GM10248 (cell line): ENCODE measurements around the gene VMAC.
A peak's percentile ranks its signal among the peaks of the same experiment; 100 is the strongest.

Source experiments
- CTCF ChIA-PET: fragments of 300-600 bp; sonication (Branson Sonifier 250); formaldehyde crosslinking; extraction: SDS; loops from one replicate; lab custom pipeline; 2021; ENCODE audit warnings: antibody characterized with exemption; lab: Yijun Ruan, JAX
- POLR2A ChIA-PET: fragments of 350-650 bp; sonication (Branson Sonifier 250); formaldehyde crosslinking; extraction: SDS; loops from one replicate; lab custom pipeline; 2020; ENCODE audit warnings: antibody characterized with exemption; lab: Yijun Ruan, JAX
- DNase-seq: peaks from one replicate; pipeline ENCODE4 v3.0.0; 2012; ENCODE audit errors: extremely low spot score
- TF ChIP-seq, protein P1 (sequence below): IDR thresholded peaks from 2 replicates; pipeline ENCODE4 v1.5.1; 2012; ENCODE audit warnings: mild to moderate bottlenecking, low read depth; ENCODE audit errors: extremely low read depth, missing control alignments, control extremely low read depth

VMAC gene

DNA sequence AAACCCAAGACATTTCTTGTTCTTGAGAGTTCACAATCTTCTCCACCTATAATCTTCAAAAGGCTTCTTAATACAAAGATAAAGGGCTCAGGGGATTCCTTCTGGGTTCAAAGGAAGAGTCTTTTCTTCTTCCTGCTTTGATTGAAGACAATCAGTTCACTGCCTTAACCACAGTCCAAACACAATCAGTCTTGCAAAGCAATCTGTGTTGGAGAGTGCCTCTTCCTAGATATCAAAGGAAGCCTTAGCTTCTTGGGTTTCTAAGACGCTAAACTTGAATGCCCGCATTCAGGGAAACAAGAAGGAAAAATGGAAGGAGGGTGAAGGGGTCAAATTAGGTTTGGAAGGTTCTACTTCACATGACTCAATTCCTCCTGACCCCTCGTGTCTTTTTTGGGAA is 46.1 kb downstream of the VMAC start:
- DNase-seq = no peak
- TF ChIP-seq, protein P1, sequence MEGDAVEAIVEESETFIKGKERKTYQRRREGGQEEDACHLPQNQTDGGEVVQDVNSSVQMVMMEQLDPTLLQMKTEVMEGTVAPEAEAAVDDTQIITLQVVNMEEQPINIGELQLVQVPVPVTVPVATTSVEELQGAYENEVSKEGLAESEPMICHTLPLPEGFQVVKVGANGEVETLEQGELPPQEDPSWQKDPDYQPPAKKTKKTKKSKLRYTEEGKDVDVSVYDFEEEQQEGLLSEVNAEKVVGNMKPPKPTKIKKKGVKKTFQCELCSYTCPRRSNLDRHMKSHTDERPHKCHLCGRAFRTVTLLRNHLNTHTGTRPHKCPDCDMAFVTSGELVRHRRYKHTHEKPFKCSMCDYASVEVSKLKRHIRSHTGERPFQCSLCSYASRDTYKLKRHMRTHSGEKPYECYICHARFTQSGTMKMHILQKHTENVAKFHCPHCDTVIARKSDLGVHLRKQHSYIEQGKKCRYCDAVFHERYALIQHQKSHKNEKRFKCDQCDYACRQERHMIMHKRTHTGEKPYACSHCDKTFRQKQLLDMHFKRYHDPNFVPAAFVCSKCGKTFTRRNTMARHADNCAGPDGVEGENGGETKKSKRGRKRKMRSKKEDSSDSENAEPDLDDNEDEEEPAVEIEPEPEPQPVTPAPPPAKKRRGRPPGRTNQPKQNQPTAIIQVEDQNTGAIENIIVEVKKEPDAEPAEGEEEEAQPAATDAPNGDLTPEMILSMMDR = no peak
- ChIA-PET CTCF (interaction anchor here (1.7 to 12.0 kb wide), 3 partner anchors 10 to 147 kb away, joined by 5 to 88 read pairs (median 8); partner anchors contain the start of gene NRTN), POLR2A (no interaction called here)

DNA sequence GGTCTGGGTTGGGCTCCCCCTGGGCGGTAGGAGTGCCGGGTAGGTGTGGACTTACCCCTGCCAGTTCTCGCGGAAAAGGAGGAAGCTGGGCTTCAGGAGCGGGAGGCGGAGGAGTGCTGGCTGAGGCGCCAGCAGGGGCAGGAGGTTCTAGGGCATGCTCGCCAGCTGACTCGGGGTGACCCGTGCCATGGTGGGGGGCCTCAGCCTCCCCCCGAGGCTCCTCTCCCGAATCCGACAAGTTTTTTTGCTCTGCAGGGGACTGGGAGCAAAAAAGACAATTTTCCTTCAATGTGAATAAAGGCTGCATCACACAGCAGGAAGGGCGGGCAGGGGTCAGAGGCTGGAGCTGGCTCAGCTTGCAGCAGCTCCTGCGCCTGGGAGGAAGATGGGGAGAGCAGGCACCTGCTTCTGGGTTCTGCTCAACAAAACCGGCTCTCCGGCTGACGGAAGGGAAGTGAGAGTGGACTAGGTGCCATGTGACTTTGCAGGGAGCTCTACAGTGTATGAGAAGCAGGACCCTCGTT is 46.7 kb downstream of the VMAC start:
- ChIA-PET CTCF (interaction anchor here (0.8 to 12.0 kb wide), 5 partner anchors 11 to 147 kb away, joined by 3 to 88 read pairs (median 5); partner anchors contain the start of gene NRTN), POLR2A (no interaction called here)
- TF ChIP-seq, protein P1 = no peak
- DNase-seq = peak; percentile 64

DNA sequence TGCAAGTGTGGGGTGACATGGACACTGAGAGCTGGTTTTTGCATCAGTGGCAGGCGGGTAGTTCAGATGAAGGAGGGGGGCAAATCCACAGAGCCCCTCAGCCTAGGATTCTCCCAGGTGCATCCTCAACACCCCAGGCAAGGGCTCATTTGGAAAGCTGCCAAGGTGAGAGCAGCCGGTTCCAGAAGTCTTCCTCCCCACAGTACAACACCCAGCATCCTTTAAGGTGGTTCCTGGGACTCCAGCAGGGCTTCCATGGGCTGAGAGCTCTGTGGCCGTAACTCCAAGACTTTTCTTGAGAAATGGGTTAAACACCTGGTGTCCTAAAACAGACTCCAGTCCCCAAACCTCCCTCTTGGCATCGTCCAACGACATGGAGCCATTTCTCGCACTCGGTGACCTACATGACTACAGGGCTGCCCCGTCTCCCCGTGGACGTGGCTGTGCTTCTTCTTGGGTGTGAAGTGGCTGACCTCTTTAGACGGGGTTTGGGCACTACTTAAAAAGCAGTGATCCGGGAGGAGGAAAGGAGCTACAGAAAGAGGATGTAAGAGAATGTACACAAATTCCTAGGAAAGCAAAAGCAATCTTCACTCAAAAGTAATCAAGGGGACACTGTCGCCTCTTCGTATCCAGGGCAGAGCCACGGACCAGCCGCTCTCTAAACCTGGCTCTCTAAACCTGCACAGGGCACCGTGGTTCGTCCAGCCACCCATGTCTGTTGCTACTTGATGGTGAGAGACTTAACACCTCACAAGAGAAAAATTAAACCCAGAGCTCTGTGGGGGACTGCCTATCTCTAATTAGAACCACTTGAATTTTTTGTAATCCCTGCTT is 47.7 kb downstream of the VMAC start:
- TF ChIP-seq, protein P1 = no peak
- ChIA-PET POLR2A (no interaction called here), CTCF (interaction anchor here (0.8 to 12.0 kb wide), 8 partner anchors 8 to 148 kb away, joined by 3 to 88 read pairs (median 5); partner anchors contain the start of gene NRTN)
- DNase-seq = no peak

DNA sequence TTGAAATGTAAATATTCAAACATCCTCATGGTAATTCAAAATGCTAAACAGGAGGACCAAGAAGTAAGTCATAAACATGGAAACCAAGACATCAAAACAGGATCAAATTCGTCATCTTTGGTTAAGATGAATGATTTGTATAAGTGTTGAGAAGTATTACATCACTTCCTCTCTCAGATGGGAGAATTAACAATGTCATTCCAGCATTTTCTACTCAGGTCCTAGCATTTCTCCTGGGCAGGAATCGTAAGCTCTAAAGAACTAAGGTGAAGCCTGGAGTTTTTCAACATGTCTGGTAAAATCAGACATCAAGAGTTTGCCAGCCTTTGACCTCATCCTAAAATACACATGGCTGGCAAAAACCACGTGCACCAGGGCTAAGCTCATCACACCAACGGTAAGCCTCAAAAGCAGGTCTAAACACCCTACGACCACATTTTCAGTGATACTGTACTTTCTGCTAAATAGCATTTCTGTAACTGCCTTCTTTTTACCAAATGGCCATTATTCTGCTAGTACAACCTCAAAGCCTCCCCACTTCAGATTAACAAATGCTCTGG is 48.4 kb downstream of the VMAC start:
- ChIA-PET POLR2A (no interaction called here), CTCF (interaction anchor here (1.0 to 12.0 kb wide), 5 partner anchors 9 to 69 kb away, joined by 3 to 88 read pairs (median 5); no protein-coding TSS in a partner anchor)
- TF ChIP-seq, protein P1 = no peak
- no peak for DNase-seq

DNA sequence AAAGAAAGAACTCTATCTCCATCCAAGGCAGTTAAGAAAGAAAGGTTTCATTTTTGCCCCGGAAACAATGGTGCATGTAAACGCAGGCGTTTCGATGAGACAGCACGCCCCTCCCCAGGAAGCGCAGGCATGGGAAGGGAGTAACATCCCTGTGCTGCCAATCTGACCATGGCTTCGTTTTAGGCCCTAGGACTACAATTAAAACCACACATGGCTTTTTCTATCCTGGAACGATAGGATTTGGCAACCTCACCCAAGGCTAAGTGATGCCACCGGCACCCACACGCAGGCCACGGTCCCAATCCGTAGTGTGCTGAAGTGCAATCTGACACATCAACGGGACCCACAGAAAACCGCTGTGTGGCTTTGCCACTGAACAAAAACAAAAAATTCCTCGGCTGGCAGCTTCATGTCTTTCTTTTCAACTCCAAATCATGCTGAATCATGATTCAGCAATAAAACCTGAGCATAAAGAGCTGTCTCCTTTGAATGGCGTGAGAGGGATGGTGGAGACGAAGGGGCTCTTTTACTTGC is 49.1 kb downstream of the VMAC start:
- TF ChIP-seq, protein P1 = no peak
- POLR2A ChIA-PET = no interaction called here
- CTCF ChIA-PET = interaction anchor here (1.8 to 12.0 kb wide), 3 partner anchors 10 to 69 kb away, joined by 5 to 88 read pairs (median 20); no protein-coding TSS in a partner anchor
- DNase-seq = no peak

DNA sequence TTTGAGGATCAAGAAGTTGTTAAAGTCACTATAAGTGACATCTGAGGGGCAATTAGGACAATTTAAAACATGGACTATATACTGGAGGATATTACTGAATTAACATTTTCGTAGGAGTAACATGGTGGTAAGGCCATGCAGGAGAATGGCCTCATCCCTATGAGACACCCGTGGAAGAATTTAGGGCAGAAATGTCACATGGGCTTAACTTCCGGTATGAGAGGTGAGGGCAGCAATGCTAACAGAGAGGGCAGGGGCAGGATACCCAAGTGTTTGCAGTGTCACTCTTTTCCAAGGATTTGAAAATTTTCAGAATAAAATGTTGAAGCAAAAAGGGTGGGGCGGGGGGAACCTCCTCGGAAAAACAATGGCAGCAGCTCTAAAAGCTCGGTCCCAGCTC is 49.6 kb downstream of the VMAC start:
- no peak for DNase-seq
- TF ChIP-seq, protein P1 = no peak
- ChIA-PET POLR2A (no interaction called here), CTCF (interaction anchor here (5.4 to 12.0 kb wide), 2 partner anchors 13 to 69 kb away, joined by 20 to 88 read pairs; no protein-coding TSS in a partner anchor)
